Esophagus muscularis mucosa (tissue), 4 donors: ENCODE measurements around the gene ZNF451. TPM values are rescaled to one million over a fixed set of nuclear protein-coding genes. Genes with fewer than 3 reads are reported as not detected.

Source experiments
- DNase-seq: peaks from one replicate; pipeline ENCODE4 v3.0.0-alpha.2; 2017; ENCODE audit errors: extremely low spot score
- H3K27ac ChIP-seq, 4 donors: fragments of 200-600 bp; sonication (generic); replicated peaks in 1 of 4; 1 replicate in 3 of 4; 2 replicates in 1 of 4; pipeline ENCODE4 v1.5.1; 2016 to 2019; ENCODE audit warnings: mild to moderate bottlenecking in 1 of 4
- H3K27me3 ChIP-seq, 4 donors: fragments of 200-600 bp; sonication (generic); one replicate each; pipeline versions ENCODE4 v1.5.1 to v1.6.0; 2016 to 2019
- H3K36me3 ChIP-seq, 4 donors: fragments of 200-600 bp; sonication (generic); one replicate each; pipeline ENCODE4 v1.5.1; 2016 to 2019
- H3K4me1 ChIP-seq, 4 donors: fragments of 200-600 bp; sonication (generic); one replicate each; pipeline ENCODE4 v1.5.1; 2016 to 2019
- H3K4me3 ChIP-seq, 4 donors: fragments of 200-600 bp; sonication (generic); 1 replicate in 2 of 4; 2 replicates in 2 of 4; pipeline ENCODE4 v1.5.1; 2016 to 2019; ENCODE audit warnings: mild to moderate bottlenecking in 4 of 4, moderate library complexity in 1 of 4
- H3K9me3 ChIP-seq, 4 donors: fragments of 200-600 bp; sonication (generic); 1 replicate in 3 of 4; 2 replicates in 1 of 4; pipeline ENCODE4 v1.5.1; 2016 to 2019
- EP300 ChIP-seq: sonication (generic); formaldehyde crosslinking; IDR thresholded peaks from one replicate; pipeline ENCODE4 v1.6.1; 2017; ENCODE audit warnings: antibody characterized with exemption
- POLR2A ChIP-seq: fragments of 450-650 bp; IDR thresholded peaks from one replicate; pipeline ENCODE4 v1.6.1; 2017; ENCODE audit warnings: antibody characterized with exemption, moderate library complexity, mild to moderate bottlenecking, low read depth
- POLR2AphosphoS5 ChIP-seq, 2 donors: sonication (generic); formaldehyde crosslinking; IDR thresholded peaks; one replicate each; pipeline ENCODE4 v1.6.1; 2017; ENCODE audit warnings: antibody characterized with exemption in 2 of 2
- WGBS: methylation state at CpG from one replicate; pipeline ENCODE4 v1.1.5; 2018; 5-methylcytosine and 5-hydroxymethylcytosine counted together
- intact Hi-C: fragments of 100-400 bp; cut with DNase I; formaldehyde crosslinking; loops from one replicate; pipeline ENCODE4 v1.15.1; 2023
- total RNA-seq, 4 donors: library from RNA; depleted of rRNA; stranded (reverse); fragments of >200 nt; gene quantifications; one replicate each; pipeline versions ENCODE4 v1.1.0 to v1.2.1, GENCODE V29; 2016
- TF ChIP-seq, protein P1 (sequence below), 3 experiments: fragments of 200-600 bp in 2 of 3; fragments of 450-650 bp in 1 of 3; sonication (generic) in 2 of 3; IDR thresholded peaks; one replicate each; pipeline ENCODE4 v1.5.1; 2017 to 2019; ENCODE audit warnings: antibody characterized with exemption in 3 of 3, mild to moderate bottlenecking in 2 of 3, moderate library complexity in 1 of 3

Gene ZNF451
- total RNA-seq, 4 donors from 2014 or later = 32.0 to 49.0 (median 38.0) TPM

DNA sequence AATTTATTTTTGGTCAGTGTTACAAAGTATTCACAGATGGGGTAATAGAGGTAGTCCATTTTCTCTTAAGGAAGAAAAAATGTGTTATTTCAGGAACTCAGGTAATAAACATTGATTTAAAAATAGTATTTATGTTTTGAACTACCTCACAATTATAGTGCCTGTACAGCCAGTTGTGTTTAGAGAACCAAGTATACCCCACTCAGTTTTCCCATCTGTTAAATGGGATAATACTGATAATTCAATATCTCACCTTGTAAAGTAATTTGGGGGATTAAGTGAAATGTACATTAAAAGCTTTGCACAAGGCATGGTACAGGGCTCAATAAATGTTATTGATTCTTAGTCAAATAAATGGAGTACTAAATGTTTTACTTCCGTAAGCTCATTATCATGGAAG lies 4.7 kb downstream of the ZNF451 start:
- no peak for TF ChIP-seq POLR2A
- TF ChIP-seq, protein P1, sequence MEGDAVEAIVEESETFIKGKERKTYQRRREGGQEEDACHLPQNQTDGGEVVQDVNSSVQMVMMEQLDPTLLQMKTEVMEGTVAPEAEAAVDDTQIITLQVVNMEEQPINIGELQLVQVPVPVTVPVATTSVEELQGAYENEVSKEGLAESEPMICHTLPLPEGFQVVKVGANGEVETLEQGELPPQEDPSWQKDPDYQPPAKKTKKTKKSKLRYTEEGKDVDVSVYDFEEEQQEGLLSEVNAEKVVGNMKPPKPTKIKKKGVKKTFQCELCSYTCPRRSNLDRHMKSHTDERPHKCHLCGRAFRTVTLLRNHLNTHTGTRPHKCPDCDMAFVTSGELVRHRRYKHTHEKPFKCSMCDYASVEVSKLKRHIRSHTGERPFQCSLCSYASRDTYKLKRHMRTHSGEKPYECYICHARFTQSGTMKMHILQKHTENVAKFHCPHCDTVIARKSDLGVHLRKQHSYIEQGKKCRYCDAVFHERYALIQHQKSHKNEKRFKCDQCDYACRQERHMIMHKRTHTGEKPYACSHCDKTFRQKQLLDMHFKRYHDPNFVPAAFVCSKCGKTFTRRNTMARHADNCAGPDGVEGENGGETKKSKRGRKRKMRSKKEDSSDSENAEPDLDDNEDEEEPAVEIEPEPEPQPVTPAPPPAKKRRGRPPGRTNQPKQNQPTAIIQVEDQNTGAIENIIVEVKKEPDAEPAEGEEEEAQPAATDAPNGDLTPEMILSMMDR (IDR thresholded peaks at IDR 0.05) = no peak
- no peak for TF ChIP-seq EP300
- no peak for TF ChIP-seq POLR2AphosphoS5 (IDR thresholded peaks at IDR 0.05)
- Histone ChIP-seq H3K36me3 (peaks cover 6 to 17% (median 12%) of the 10 kb centered on the region in 4 donors), H3K9me3 (no peaks in the 10 kb centered on the region), H3K4me3 (no peak overlapping the region), H3K27ac (no peak overlapping the region), H3K27me3 (no peaks in the 10 kb centered on the region), H3K4me1 (peaks cover 24 to 62% (median 52%) of the 10 kb centered on the region in 4 donors)
- WGBS = 100% methylated on average over 1 of the region's 1 CpG
- no peak for DNase-seq
- intact Hi-C loops = no loop called here

DNA sequence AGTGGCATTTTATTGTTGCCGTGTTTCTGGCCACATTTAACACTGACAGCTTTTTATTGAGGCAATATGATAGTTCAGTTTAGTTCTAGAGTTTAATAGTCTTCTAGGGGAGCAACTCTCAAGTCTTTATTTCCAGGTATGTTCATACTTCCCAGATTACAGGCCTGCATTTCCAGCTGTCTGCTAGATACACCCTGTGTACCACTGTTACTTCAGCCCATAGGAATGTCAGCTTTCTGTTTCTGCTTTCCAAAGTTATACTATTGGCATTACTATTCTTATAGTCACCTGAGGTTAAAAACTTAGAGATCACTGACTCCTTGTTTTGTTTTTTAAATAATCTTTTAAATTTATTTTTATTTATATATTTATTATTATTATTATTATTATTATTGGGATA lies 7.6 kb downstream of the ZNF451 start:
- Histone ChIP-seq H3K36me3 (peaks cover 32 to 45% (median 40%) of the 10 kb centered on the region in 4 donors), H3K4me1 (peaks cover 15 to 49% (median 38%) of the 10 kb centered on the region in 4 donors), H3K27me3 (no peaks in the 10 kb centered on the region), H3K4me3 (no peak overlapping the region), H3K9me3 (no peaks in the 10 kb centered on the region), H3K27ac (no peak overlapping the region)
- intact Hi-C loops = no loop called here
- no peak for DNase-seq
- TF ChIP-seq POLR2A = no peak
- TF ChIP-seq, protein P1 (IDR thresholded peaks at IDR 0.05) = no peak
- TF ChIP-seq EP300 = no peak
- no peak for TF ChIP-seq POLR2AphosphoS5 (IDR thresholded peaks at IDR 0.05)
- WGBS = 76% methylated on average over 1 of the region's 1 CpG

DNA sequence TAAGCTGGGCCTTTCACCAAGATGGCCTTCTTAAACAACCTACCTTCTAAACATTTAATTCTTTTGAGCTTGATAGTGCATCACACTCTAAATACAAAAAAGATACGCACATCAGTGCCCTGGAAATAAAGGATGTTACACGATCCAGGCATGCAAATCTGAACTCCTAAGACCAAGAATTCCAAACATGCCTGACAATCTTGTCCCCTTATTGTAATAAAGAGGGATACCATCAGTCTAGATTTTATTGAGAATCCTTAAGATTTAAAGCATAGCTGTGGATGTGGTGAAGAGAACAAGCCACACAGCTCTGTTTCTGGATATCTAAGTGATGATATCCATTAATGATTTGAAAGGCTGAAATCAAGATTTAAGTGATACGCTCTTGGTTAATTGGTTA lies 13.0 kb downstream of the ZNF451 start:
- intact Hi-C loops = loop anchor here (5.0 kb wide), 1 partner anchor 64 kb away; no protein-coding TSS in a partner anchor
- peaks cover 32 to 62% (median 50%) of the 10 kb centered on the region in 4 donors for H3K36me3 ChIP-seq
- TF ChIP-seq POLR2AphosphoS5 (IDR thresholded peaks at IDR 0.05) (no peak), POLR2A (no peak), EP300 (no peak)
- TF ChIP-seq, protein P1 (IDR thresholded peaks at IDR 0.05) = no peak

DNA sequence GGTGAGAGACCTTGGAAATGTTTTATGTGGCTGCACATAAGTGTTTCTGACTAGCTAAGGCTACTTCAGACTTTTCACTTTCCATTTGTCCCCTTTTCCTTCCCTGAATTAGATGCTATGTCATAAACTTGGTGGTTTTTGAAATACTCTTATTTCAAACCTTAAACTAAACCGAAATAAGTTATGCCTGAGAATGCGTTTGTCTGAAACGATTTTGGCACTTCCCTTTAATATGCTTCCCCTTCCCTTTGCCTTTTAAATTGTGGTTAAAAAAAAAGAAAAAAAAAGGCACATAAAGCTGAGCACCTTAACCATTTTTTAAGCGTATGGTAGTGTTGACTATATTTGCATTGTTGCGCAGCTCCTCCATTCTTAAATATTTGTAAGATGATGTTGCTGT lies 14.3 kb downstream of the ZNF451 start:
- TF ChIP-seq POLR2AphosphoS5 (IDR thresholded peaks at IDR 0.05) (no peak), POLR2A (no peak), EP300 (no peak)
- TF ChIP-seq, protein P1 (IDR thresholded peaks at IDR 0.05) = no peak
- H3K4me3 ChIP-seq = no peak overlapping the region
- intact Hi-C loops = loop anchor here (5.0 kb wide), 1 partner anchor 63 kb away; no protein-coding TSS in a partner anchor
- peaks cover 30 to 49% (median 43%) of the 10 kb centered on the region in 4 donors for H3K36me3 ChIP-seq
- H3K27me3 ChIP-seq = no peaks in the 10 kb centered on the region
- no peak overlapping the region for H3K27ac ChIP-seq
- DNase-seq = no peak
- 89% methylated on average over 5 of the region's 5 CpGs for WGBS
- H3K4me1 ChIP-seq = peaks cover 0 to 8% (median 2%) of the 10 kb centered on the region in 4 donors
- H3K9me3 ChIP-seq = no peaks in the 10 kb centered on the region

More for the DNA sequence above, 13.0 kb downstream of the ZNF451 start:
- H3K27me3 ChIP-seq = no peaks in the 10 kb centered on the region
- no peak overlapping the region for H3K27ac ChIP-seq
- H3K4me1 ChIP-seq = peaks cover 0 to 9% (median 3%) of the 10 kb centered on the region in 4 donors
- no peaks in the 10 kb centered on the region for H3K9me3 ChIP-seq
- H3K4me3 ChIP-seq = no peak overlapping the region
- WGBS = 93% methylated on average over 3 of the region's 3 CpGs
- no peak for DNase-seq

DNA sequence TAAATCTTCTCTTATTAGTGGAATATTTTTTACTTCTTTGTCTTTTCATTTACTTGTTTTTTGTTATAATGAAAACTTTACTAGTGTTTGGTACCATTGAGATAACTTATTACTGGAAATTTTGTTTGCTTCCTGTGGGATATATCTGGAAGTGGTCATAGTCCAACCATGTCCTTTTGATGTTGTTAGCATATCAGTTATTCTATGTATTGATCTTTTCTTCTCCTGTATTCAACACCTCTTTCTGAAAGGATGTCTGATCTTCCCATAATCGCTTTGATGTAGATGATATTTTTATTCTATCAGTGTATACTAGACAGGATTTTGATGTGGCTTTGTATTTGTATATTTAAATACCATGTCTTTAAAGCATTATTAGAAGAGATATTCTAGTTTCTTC lies 17.0 kb downstream of the ZNF451 start:
- intact Hi-C loops = no loop called here
- no peaks in the 10 kb centered on the region for H3K9me3 ChIP-seq
- peaks cover 3 to 23% (median 16%) of the 10 kb centered on the region in 4 donors for H3K36me3 ChIP-seq
- no peaks in the 10 kb centered on the region for H3K27me3 ChIP-seq
- WGBS = 100% methylated on average over 1 of the region's 1 CpG
- DNase-seq = no peak
- H3K4me1 ChIP-seq = peaks cover 0 to 16% (median 12%) of the 10 kb centered on the region in 4 donors
- TF ChIP-seq POLR2A (no peak), EP300 (no peak), POLR2AphosphoS5 (IDR thresholded peaks at IDR 0.05) (no peak)
- TF ChIP-seq, protein P1 (IDR thresholded peaks at IDR 0.05) = no peak
- H3K4me3 ChIP-seq = no peak overlapping the region
- no peak overlapping the region for H3K27ac ChIP-seq
